Adrenal gland (tissue), 5 donors: ENCODE results near the gene LTBP2.

Experiments
- CTCF ChIP-seq, 6 experiments: fragments of 450-650 bp in 4 of 6; fragments of 200-600 bp in 2 of 6; sonication (generic) in 1 of 6; IDR thresholded peaks; 1 replicate in 5 of 6; 2 replicates in 1 of 6; pipeline versions ENCODE4 v1.5.1 to v1.8.0; 2016 to 2021; ENCODE audit warnings: antibody characterized with exemption in 6 of 6, mild to moderate bottlenecking in 2 of 6, moderate library complexity in 1 of 6
- POLR2A ChIP-seq, 2 donors: fragments of 450-650 bp; IDR thresholded peaks; one replicate each; pipeline ENCODE4 v1.6.1; 2017; ENCODE audit warnings: antibody characterized with exemption in 2 of 2, mild to moderate bottlenecking in 2 of 2, moderate library complexity in 1 of 2
- donor health status: DM: no; HTN: no; CAD: no.

- no peak for TF ChIP-seq CTCF (IDR thresholded peaks at IDR 0.05)
- no peak for TF ChIP-seq POLR2A (IDR thresholded peaks at IDR 0.05)
Measured at GRCh38 chr14:74547331-74547927, 64.6 kb downstream of the LTBP2 start.
